GM12878 (cell line): ENCODE results near the gene MEGF11. TPM values are rescaled to one million over a fixed set of nuclear protein-coding genes. Genes with fewer than 3 reads are reported as not detected.

Experiments used
- ATAC-seq: fragments of 200-7000 bp; cut with Tn5 transposase; 3 replicates; pipeline ENCODE4 v1.9.1; 2020; ENCODE audit warnings: mild to moderate bottlenecking, moderate library complexity
- BruUV-seq: library from RNA; stranded (reverse); fragments of 400-500 nt; replicated peaks from 2 replicates; lab custom pipeline; 2021; lab: Mats Ljungman, UMichigan
- CTCF ChIA-PET: fragments of 300-600 bp; sonication (Branson Sonifier 250); formaldehyde crosslinking; extraction: SDS; loops from one replicate; lab custom pipeline; 2021; ENCODE audit warnings: inconsistent platforms; lab: Yijun Ruan, JAX
- POLR2A ChIA-PET: fragments of 350-600 bp; formaldehyde crosslinking; extraction: SDS; loops from one replicate; lab custom pipeline; 2021; ENCODE audit warnings: inconsistent platforms; lab: Charles Lee
- RAD21 ChIA-PET: fragments of 300-600 bp; sonication (Branson Sonifier 250); formaldehyde crosslinking; loops from one replicate; lab custom pipeline; 2023; ENCODE audit warnings: antibody characterized with exemption; ENCODE audit not compliant: unreplicated experiment; lab: Charles Lee
- SMC1A ChIA-PET: fragments of 300-600 bp; sonication (Branson Sonifier 250); formaldehyde crosslinking; loops from one replicate; lab custom pipeline; 2023; ENCODE audit not compliant: unreplicated experiment, uncharacterized antibody; lab: Charles Lee
- DNase-seq: peaks from one replicate; pipeline ENCODE4 v3.0.0-alpha.2; 2011; ENCODE audit warnings: low read depth, low spot score
- FAIRE-seq: peaks from 3 replicates; lab custom pipeline; 2011; peaks lifted over from hg19 to GRCh38; lab: Jason Lieb, UNC
- H2AFZ ChIP-seq: 2 replicates; pipeline ENCODE4 v1.6.0; 2011; ENCODE audit warnings: low read depth, low read length, control low read depth; ENCODE audit not compliant: control insufficient read depth
- H3K27ac ChIP-seq: 2 replicates; pipeline ENCODE4 v1.5.1; 2011; ENCODE audit warnings: control low read depth; ENCODE audit not compliant: control insufficient read depth, insufficient read depth
- H3K27me3 ChIP-seq, 2 experiments: replicated peaks in 1 of 2; 2 replicates each; pipeline versions ENCODE4 v1.6.0 to v1.6.1; 2011; ENCODE audit warnings: low read length in 1 of 2; ENCODE audit not compliant: control insufficient read depth in 2 of 2, insufficient read depth in 2 of 2
- H3K36me3 ChIP-seq, 2 experiments: 2 replicates each; pipeline ENCODE4 v1.5.1; 2011; ENCODE audit warnings: low read length in 1 of 2; ENCODE audit not compliant: control insufficient read depth in 2 of 2, insufficient read depth in 2 of 2
- H3K4me1 ChIP-seq: 2 replicates; pipeline ENCODE4 v1.6.1; 2011; ENCODE audit warnings: mild to moderate bottlenecking, low read length, moderate library complexity, mixed read lengths; ENCODE audit not compliant: control insufficient read depth, insufficient read depth
- H3K4me2 ChIP-seq: 2 replicates; pipeline ENCODE4 v1.6.0; 2011; ENCODE audit warnings: control low read depth; ENCODE audit not compliant: control insufficient read depth, insufficient read depth
- H3K4me3 ChIP-seq: fragments of 200-600 bp; sonication (generic); 2 replicates; pipeline ENCODE4 v1.5.1; 2016
- H3K79me2 ChIP-seq: 2 replicates; pipeline ENCODE4 v1.6.0; 2011; ENCODE audit warnings: low read length; ENCODE audit not compliant: control insufficient read depth, insufficient read depth
- H3K9ac ChIP-seq: 2 replicates; pipeline ENCODE4 v1.8.0; 2011; ENCODE audit warnings: low read length, control low read depth, mixed read lengths; ENCODE audit not compliant: control insufficient read depth, insufficient read depth
- H3K9me3 ChIP-seq: replicated peaks from 3 replicates; pipeline ENCODE4 v1.5.1; 2011; ENCODE audit warnings: mild to moderate bottlenecking, low read length; ENCODE audit not compliant: control insufficient read depth, insufficient read depth
- H4K20me1 ChIP-seq: 2 replicates; pipeline ENCODE4 v1.6.0; 2011; ENCODE audit not compliant: control insufficient read depth, insufficient read depth
- BHLHE40 ChIP-seq, 2 experiments: fragments of 450-650 bp in 1 of 2; IDR thresholded peaks; 2 replicates each; pipeline ENCODE4 v1.6.1; 2011 to 2017; ENCODE audit warnings: low read depth in 2 of 2, borderline replicate concordance in 1 of 2, improper control_type of control experiment in 1 of 2, low read length in 1 of 2, mild to moderate bottlenecking in 1 of 2
- BRCA1 ChIP-seq: IDR thresholded peaks from 2 replicates; pipeline ENCODE4 v1.6.1; 2011; ENCODE audit warnings: low read depth, low read length, improper control_type of control experiment
- CEBPB ChIP-seq, 2 experiments: fragments of 150-350 bp in 1 of 2; IDR thresholded peaks; 2 replicates each; pipeline ENCODE4 v1.6.1; 2012 to 2014; ENCODE audit warnings: low read depth in 2 of 2, low read length in 2 of 2, borderline replicate concordance in 1 of 2, inconsistent platforms in 1 of 2
- CREB1 ChIP-seq: IDR thresholded peaks from 2 replicates; pipeline ENCODE4 v1.6.1; 2012; ENCODE audit warnings: low read depth, mild to moderate bottlenecking, inconsistent platforms
- EED ChIP-seq: sonication (generic); IDR thresholded peaks from 2 replicates; pipeline ENCODE4 v1.6.1; 2016; ENCODE audit warnings: antibody characterized with exemption, low read depth
- HDAC2 ChIP-seq: fragments of 200-600 bp; sonication (generic); IDR thresholded peaks from 2 replicates; pipeline ENCODE4 v1.6.1; 2017
- IKZF1 ChIP-seq: fragments of 450-650 bp; conservative IDR thresholded peaks from 2 replicates; pipeline ENCODE4 v1.6.1; 2017; ENCODE audit warnings: antibody characterized with exemption, mild to moderate bottlenecking
- JUND ChIP-seq: IDR thresholded peaks from 2 replicates; pipeline ENCODE4 v1.6.1; 2012; ENCODE audit warnings: low read depth, mild to moderate bottlenecking, low read length, improper control_type of control experiment, moderate library complexity
- KDM1A ChIP-seq: fragments of 200-600 bp; sonication (generic); IDR thresholded peaks from 2 replicates; pipeline ENCODE4 v1.6.1; 2016; ENCODE audit warnings: borderline replicate concordance
- NRF1 ChIP-seq: conservative IDR thresholded peaks from 2 replicates; pipeline ENCODE4 v1.6.1; 2011; ENCODE audit warnings: mild to moderate bottlenecking, low read depth, low read length, improper control_type of control experiment
- SIN3A ChIP-seq: IDR thresholded peaks from 2 replicates; pipeline ENCODE4 v1.6.1; 2012; ENCODE audit warnings: low read depth, low read length, improper control_type of control experiment
- SMC3 ChIP-seq: IDR thresholded peaks from 2 replicates; pipeline ENCODE4 v1.6.1; 2011; ENCODE audit warnings: low read length, improper control_type of control experiment, borderline replicate concordance
- WGBS: methylation state at CpG from one replicate; pipeline ENCODE4 v1.1.6; 2016; ENCODE audit warnings: low lambda C conversion rate; ENCODE audit not compliant: insufficient replicate concordance, insufficient coverage; ENCODE audit errors: missing lambda C conversion rate; 5-methylcytosine and 5-hydroxymethylcytosine counted together
- in situ Hi-C: fragments of 300-500 bp; cut with MboI; formaldehyde crosslinking; loops from 9 replicates; pipeline ENCODE4 v1.14.3; 2018; ENCODE audit warnings: mixed read lengths
- intact Hi-C: fragments of 100-400 bp; cut with micrococcal nuclease; formaldehyde crosslinking; loops from one replicate; pipeline ENCODE4 v1.14.2; 2022; ENCODE audit not compliant: unreplicated experiment
- polyA plus RNA-seq, 11 experiments: library from polyadenylated mRNA; depleted of rRNA in 4 of 11; unstranded in 6 of 11; stranded (reverse) in 5 of 11; fragments of >200 nt; fragmentation: Nextera tagmentation in 4 of 11; fragmentation: Illumina TruSeq in 1 of 11; extraction: Ambion mirVana in 4 of 11; extraction: Trizol in 1 of 11; gene quantifications; 1 replicate in 1 of 11; 2 replicates in 10 of 11; pipeline versions ENCODE4 v1.2.1 to v1.2.3, GENCODE V29; 2011 to 2016; ENCODE audit warnings: inconsistent platforms in 2 of 11, missing spikeins in 2 of 11, low read depth in 1 of 11
- total RNA-seq, 4 experiments: library from RNA; depleted of rRNA in 3 of 4; stranded (reverse); fragments of >200 nt in 3 of 4; fragmentation: Illumina TruSeq in 1 of 4; extraction: Trizol in 1 of 4; gene quantifications; 2 replicates each; pipeline versions ENCODE4 v1.2.1 to v1.2.3, GENCODE V29; 2013 to 2021
- TF ChIP-seq, protein P1 (sequence below): fragments of 450-650 bp; conservative IDR thresholded peaks from 2 replicates; pipeline ENCODE4 v1.6.1; 2017; ENCODE audit warnings: mild to moderate bottlenecking, moderate library complexity

The MEGF11 gene
- total and polyA plus RNA-seq, 10 of the 15 experiments (the other 5 are each of a cell fraction or from before 2014, with no cell fraction given), result 0.03 to 1.7 (median 0.49) TPM

GRCh38 chr15:65936282-65936681, 317.3 kb downstream of the MEGF11 start:
- WGBS, result 81% methylated on average over 1 of the region's 1 CpG
- ChIA-PET RAD21 (interaction anchor here (1.1 to 1.7 kb wide), 2 partner anchors 15 to 19 kb away, joined by 3 to 4 read pairs; no protein-coding TSS in a partner anchor), SMC1A (interaction anchor here (0.9 to 3.6 kb wide), 2 partner anchors 15 to 19 kb away, joined by 4 to 15 read pairs; no protein-coding TSS in a partner anchor), CTCF (interaction anchor here (0.8 to 1.0 kb wide), 2 partner anchors 19 to 74 kb away, joined by 3 read pairs; no protein-coding TSS in a partner anchor), POLR2A (no interaction called here)
- intact Hi-C loops, result no loop called here
- H3K4me2 ChIP-seq, result no peak overlapping the region
- no peak overlapping the region for H3K4me3 ChIP-seq
- no peaks in the 10 kb centered on the region for H3K9me3 ChIP-seq
- DNase-seq, result no peak
- no peaks in the 10 kb centered on the region for H3K27me3 ChIP-seq
- TF ChIP-seq CREB1 (no peak), BRCA1 (no peak), BHLHE40 (IDR thresholded peaks at IDR 0.05; ENCODE audit: borderline replicate concordance in 1 of 2, low read depth in 2 of 2, low read length in 1 of 2) (no peak), CEBPB (IDR thresholded peaks at IDR 0.05; ENCODE audit: borderline replicate concordance in 1 of 2, low read depth in 2 of 2, low read length in 2 of 2) (no peak), SIN3A (no peak), EED (no peak), KDM1A (no peak), HDAC2 (no peak), NRF1 (no peak), IKZF1 (no peak), JUND (no peak), SMC3 (no peak)
- TF ChIP-seq, protein P1, sequence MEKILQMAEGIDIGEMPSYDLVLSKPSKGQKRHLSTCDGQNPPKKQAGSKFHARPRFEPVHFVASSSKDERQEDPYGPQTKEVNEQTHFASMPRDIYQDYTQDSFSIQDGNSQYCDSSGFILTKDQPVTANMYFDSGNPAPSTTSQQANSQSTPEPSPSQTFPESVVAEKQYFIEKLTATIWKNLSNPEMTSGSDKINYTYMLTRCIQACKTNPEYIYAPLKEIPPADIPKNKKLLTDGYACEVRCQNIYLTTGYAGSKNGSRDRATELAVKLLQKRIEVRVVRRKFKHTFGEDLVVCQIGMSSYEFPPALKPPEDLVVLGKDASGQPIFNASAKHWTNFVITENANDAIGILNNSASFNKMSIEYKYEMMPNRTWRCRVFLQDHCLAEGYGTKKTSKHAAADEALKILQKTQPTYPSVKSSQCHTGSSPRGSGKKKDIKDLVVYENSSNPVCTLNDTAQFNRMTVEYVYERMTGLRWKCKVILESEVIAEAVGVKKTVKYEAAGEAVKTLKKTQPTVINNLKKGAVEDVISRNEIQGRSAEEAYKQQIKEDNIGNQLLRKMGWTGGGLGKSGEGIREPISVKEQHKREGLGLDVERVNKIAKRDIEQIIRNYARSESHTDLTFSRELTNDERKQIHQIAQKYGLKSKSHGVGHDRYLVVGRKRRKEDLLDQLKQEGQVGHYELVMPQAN, result no peak
- no peaks in the 10 kb centered on the region for H4K20me1 ChIP-seq
- no peak for FAIRE-seq
- H2AFZ ChIP-seq, result no peak overlapping the region
- in situ Hi-C loops, result no loop called here
- H3K9ac ChIP-seq, result no peak overlapping the region
- no TSS peak for BruUV-seq
- no peak overlapping the region for H3K27ac ChIP-seq
- ATAC-seq, result no peak
- no peaks in the 10 kb centered on the region for H3K4me1 ChIP-seq
- no peaks in the 10 kb centered on the region for H3K79me2 ChIP-seq
- H3K36me3 ChIP-seq, result no peaks in the 10 kb centered on the region
